Body of pancreas (tissue), 4 donors: ENCODE results near the gene PFDN6. TPM values are rescaled to one million over a fixed set of nuclear protein-coding genes. Genes with fewer than 3 reads are reported as not detected.
A peak's percentile ranks its signal among the peaks of the same experiment; 100 is the strongest.

Experiments
- ATAC-seq: fragments of 150-250 bp; one replicate; pipeline ENCODE4 v1.9.1; 2016
- DNase-seq, 4 donors: peaks; one replicate each; pipeline ENCODE4 v3.0.0-alpha.2; 2019
- H3K27ac ChIP-seq, 4 donors: fragments of 200-600 bp; sonication (generic); 1 replicate in 3 of 4; 2 replicates in 1 of 4; pipeline versions ENCODE4 v1.5.1 to v1.6.1; 2016 to 2019; ENCODE audit warnings: mild to moderate bottlenecking in 1 of 4, mixed read lengths in 1 of 4, moderate library complexity in 1 of 4
- H3K27me3 ChIP-seq, 2 donors: fragments of 200-600 bp; sonication (generic); one replicate each; pipeline ENCODE4 v1.6.0; 2016; ENCODE audit warnings: mild to moderate bottlenecking in 1 of 2
- H3K36me3 ChIP-seq, 2 donors: fragments of 200-600 bp; sonication (generic); replicated peaks in 1 of 2; 2 replicates each; pipeline ENCODE4 v1.5.1; 2016; ENCODE audit warnings: low read depth in 2 of 2; ENCODE audit not compliant: insufficient read depth in 1 of 2
- H3K4me1 ChIP-seq: fragments of 200-600 bp; sonication (generic); one replicate; pipeline ENCODE4 v1.6.0; 2016
- H3K4me3 ChIP-seq, 2 donors: fragments of 200-600 bp; sonication (generic); 1 replicate in 1 of 2; 2 replicates in 1 of 2; pipeline ENCODE4 v1.5.1; 2016 to 2019
- H3K9me3 ChIP-seq, 3 donors: fragments of 200-600 bp; sonication (generic); 1 replicate in 2 of 3; 2 replicates in 1 of 3; pipeline ENCODE4 v1.5.1; 2016
- POLR2A ChIP-seq, 3 donors: fragments of 450-650 bp; IDR thresholded peaks; one replicate each; pipeline ENCODE4 v1.6.1; 2016; ENCODE audit warnings: antibody characterized with exemption in 3 of 3, mild to moderate bottlenecking in 2 of 3
- WGBS, 2 donors: methylation state at CpG; one replicate each; pipeline ENCODE4 v1.1.5; 2017; 5-methylcytosine and 5-hydroxymethylcytosine counted together
- intact Hi-C: fragments of 100-400 bp; cut with DNase I; formaldehyde crosslinking; loops from one replicate; pipeline ENCODE4 v1.15.1; 2023
- total RNA-seq, 2 donors: library from RNA; depleted of rRNA; stranded (reverse); fragments of >200 nt; gene quantifications; one replicate each; pipeline ENCODE4 v1.1.0, GENCODE V29; 2016
- TF ChIP-seq, protein P1 (sequence below), 7 experiments: fragments of 450-650 bp in 4 of 7; fragments of 200-600 bp in 3 of 7; sonication (generic) in 3 of 7; IDR thresholded peaks; one replicate each; pipeline ENCODE4 v1.5.1; 2016 to 2019; ENCODE audit warnings: antibody characterized with exemption in 7 of 7

The PFDN6 gene
- total RNA-seq, 2 donors from 2014 or later: 10.2 to 19.7 TPM

DNA sequence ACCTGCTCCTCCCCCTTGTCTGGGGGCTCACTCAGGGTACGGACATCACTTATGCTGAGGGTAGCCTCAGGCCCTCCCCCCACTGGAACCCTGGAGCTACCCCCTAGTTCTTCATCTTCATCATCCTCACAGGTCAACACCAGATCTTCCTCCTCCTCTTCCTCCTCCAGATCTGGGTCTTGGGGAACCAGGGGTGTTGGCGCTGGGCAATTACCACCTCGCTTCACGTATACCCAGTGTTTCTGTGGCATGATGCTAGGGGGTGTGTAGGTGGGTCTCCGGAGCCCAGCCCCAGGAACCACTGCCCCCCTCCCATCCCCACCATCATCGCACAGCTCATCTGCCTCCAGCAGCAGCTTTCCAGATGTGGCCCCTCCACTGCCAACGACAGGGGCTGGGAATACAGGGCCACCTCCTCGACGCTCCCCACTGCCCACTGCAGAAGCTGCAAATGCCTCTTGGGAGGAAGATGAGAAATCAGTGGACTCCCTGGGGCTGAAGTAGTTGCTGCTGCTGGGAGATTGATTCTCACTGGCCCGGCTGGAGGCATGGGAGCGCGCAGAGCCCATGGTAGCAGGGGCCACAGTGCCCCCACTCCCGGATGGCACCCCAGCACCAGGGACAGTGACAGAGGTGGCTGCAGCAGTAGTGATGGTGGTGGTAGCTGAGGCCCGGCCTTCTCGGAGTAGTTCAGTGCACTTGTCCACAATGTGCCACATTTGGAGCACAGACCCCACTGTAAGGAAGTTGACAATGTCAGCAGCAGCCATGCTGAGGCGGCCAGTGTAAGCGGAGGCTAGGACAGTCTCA lies 26.6 kb downstream of the PFDN6 start:
- Histone ChIP-seq H3K27ac (no peak overlapping the region), H3K27me3 (no peaks in the 10 kb centered on the region), H3K4me1 (peaks cover 63% of the 10 kb centered on the region), H3K4me3 (no peak overlapping the region), H3K36me3 (peaks cover 3 to 4% of the 10 kb centered on the region in 2 donors), H3K9me3 (no peaks in the 10 kb centered on the region)
- 90 to 93% methylated on average over 9 to 17 of the region's 17 CpGs for WGBS, 2 donors
- ATAC-seq (no peak), DNase-seq (no peak)
- intact Hi-C loops: no loop called here
- no peak for TF ChIP-seq POLR2A (IDR thresholded peaks at IDR 0.05)
- TF ChIP-seq, protein P1, sequence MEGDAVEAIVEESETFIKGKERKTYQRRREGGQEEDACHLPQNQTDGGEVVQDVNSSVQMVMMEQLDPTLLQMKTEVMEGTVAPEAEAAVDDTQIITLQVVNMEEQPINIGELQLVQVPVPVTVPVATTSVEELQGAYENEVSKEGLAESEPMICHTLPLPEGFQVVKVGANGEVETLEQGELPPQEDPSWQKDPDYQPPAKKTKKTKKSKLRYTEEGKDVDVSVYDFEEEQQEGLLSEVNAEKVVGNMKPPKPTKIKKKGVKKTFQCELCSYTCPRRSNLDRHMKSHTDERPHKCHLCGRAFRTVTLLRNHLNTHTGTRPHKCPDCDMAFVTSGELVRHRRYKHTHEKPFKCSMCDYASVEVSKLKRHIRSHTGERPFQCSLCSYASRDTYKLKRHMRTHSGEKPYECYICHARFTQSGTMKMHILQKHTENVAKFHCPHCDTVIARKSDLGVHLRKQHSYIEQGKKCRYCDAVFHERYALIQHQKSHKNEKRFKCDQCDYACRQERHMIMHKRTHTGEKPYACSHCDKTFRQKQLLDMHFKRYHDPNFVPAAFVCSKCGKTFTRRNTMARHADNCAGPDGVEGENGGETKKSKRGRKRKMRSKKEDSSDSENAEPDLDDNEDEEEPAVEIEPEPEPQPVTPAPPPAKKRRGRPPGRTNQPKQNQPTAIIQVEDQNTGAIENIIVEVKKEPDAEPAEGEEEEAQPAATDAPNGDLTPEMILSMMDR (IDR thresholded peaks at IDR 0.05): no peak

DNA sequence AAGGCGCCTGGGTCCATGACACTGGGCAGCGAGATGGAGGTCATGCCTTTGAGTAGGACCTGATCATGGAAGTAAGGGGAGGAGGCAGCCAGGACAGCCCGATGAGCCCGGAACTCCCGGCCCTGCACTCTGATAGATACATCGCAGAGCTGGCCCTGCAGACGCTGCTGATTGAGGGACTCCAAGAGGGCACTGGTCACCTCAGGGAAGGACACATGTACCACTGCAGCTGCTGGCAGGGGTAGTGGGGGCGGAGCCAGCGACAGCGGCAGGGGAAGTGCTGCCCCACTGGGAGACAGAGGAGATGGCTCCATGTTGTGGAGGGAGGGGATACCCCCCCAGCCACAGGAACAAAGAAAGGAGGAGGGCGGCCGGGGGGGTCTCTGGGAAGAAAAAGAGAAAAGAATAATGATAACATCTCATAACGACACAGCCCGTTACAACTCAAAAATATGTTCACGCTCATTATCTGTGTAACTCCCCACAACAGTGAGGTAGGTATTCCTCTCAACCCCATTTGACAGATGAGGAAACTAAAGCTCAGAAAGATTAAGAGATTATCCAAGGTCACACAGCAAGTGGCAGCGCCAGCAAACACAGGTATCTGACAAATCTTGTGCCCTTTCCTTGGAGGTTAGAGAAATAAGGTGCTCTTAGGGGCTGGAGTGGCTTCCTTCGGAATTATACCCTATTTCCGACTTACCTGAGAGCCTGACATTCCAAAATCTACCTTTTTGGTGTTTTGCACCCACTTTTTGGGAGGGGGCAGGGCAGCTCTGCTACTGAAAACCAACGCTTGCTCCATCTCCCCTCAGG lies 27.4 kb downstream of the PFDN6 start:
- Histone ChIP-seq H3K4me1 (peaks cover 68% of the 10 kb centered on the region), H3K36me3 (peaks cover 3 to 4% of the 10 kb centered on the region in 2 donors)
- intact Hi-C loops: no loop called here

DNA sequence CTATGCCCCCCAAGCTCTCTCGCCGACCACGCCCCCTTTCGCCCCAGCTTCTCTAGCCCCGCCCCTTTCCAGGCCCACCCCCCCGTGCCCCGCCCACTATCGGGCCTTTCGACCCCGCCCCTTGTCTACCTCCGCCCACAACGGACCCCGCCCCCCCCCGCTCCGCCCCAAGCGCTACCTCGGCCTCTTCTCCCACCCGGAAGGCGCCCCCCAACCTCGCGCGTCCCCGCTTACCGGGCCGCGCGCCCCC lies 27.9 kb downstream of the PFDN6 start:
- 0% methylated on average over 10 to 13 of the region's 27 CpGs for WGBS, 2 donors

More for the DNA sequence above, 27.4 kb downstream of the PFDN6 start:
- ATAC-seq (no peak), DNase-seq (no peak)
- Histone ChIP-seq H3K9me3 (no peaks in the 10 kb centered on the region), H3K27me3 (no peaks in the 10 kb centered on the region), H3K27ac (peak overlapping the region; percentile 76 to 86 (median 81)), H3K4me3 (peak overlapping the region; percentile 8 to 67)
- WGBS, 2 donors: 66 to 70% methylated on average over 15 to 19 of the region's 19 CpGs
- no peak for TF ChIP-seq POLR2A (IDR thresholded peaks at IDR 0.05)
- TF ChIP-seq, protein P1 (IDR thresholded peaks at IDR 0.05): no peak

DNA sequence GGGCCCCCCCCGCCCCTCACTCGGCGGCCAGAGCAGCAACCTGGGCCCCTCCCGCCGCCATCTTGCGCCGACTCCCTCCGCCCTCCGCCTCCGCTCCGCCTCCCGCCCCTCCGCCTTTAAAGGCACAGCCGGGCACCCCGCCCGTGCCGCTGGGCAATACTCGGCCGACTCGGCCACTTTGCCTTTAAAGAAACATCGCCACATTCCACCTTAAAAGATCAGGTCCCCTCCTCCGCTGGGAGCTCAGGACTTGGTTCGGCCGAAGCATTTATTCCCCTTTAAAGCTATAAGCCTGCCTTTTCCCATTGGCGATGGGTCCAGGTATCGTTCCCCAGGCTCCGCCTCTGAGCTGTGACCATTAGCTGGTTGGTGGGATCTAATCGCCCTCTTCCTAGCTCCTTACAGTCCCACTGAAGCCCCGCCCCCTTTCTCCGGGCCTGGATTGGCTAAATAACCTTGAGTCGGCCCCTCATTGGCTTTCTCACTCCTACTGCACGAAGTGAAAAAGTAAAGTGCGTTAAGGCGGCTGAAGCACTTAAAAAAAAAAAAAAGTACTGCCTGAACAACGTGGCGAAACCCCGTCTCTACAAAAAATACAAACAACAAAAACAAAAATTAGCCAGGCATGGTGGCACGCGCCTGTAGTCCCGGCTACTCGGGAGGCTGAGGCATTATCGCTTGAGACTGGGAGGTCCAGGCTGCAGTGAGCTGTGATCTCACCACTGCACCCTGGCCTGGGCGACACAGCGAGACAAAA lies 28.4 kb downstream of the PFDN6 start, which contains the start of gene ZBTB22:
Gene ZBTB22 (minus strand): TSS at position 76 of the 757 bp plus-strand sequence. CDS start 828 bp downstream, outside the sequence.
- Histone ChIP-seq H3K27me3 (no peaks in the 10 kb centered on the region), H3K4me3 (peak within 1 kb of the TSS; percentile 8 to 67), H3K27ac (peak within 1 kb of the TSS; percentile 76 to 86 (median 81)), H3K9me3 (no peaks in the 10 kb centered on the region), H3K36me3 (peaks cover 3 to 4% of the 10 kb centered on the region in 2 donors), H3K4me1 (peaks cover 63% of the 10 kb centered on the region)
- ATAC-seq (peak; percentile 84), DNase-seq (peak; percentile 100)
- 1 to 3% methylated on average over 34 to 37 of the region's 44 CpGs for WGBS, 2 donors
- peak in 2 of 3 donors; percentile 41 to 44 for TF ChIP-seq POLR2A (IDR thresholded peaks at IDR 0.05)
- TF ChIP-seq, protein P1 (IDR thresholded peaks at IDR 0.05): peak in 1 of 7 experiments; percentile 19
- intact Hi-C loops: no loop called here

More for the DNA sequence above, 27.9 kb downstream of the PFDN6 start:
- Histone ChIP-seq H3K27ac (peak overlapping the region; percentile 76 to 86 (median 81)), H3K36me3 (peaks cover 3 to 4% of the 10 kb centered on the region in 2 donors), H3K4me3 (peak overlapping the region; percentile 8 to 67), H3K9me3 (no peaks in the 10 kb centered on the region), H3K27me3 (no peaks in the 10 kb centered on the region), H3K4me1 (peaks cover 67% of the 10 kb centered on the region)
- TF ChIP-seq, protein P1 (IDR thresholded peaks at IDR 0.05): no peak
- no peak for TF ChIP-seq POLR2A (IDR thresholded peaks at IDR 0.05)
- ATAC-seq: peak; percentile 0
- intact Hi-C loops: no loop called here
- DNase-seq: no peak
